Transverse colon (tissue), 4 donors: Measurements from ENCODE around the gene GSTA4. TPM values are rescaled to one million over a fixed set of nuclear protein-coding genes. Genes with fewer than 3 reads are reported as not detected.

Experiments used
- DNase-seq: peaks from one replicate; pipeline ENCODE4 v3.0.0-alpha.2; 2019
- H3K27ac ChIP-seq, 4 donors: fragments of 200-600 bp; sonication (generic); 2 replicates each; pipeline ENCODE4 v1.5.1; 2016 to 2018; ENCODE audit warnings: inconsistent platforms in 4 of 4
- H3K27me3 ChIP-seq: fragments of 200-600 bp; sonication (generic); 2 replicates; pipeline ENCODE4 v1.5.1; 2017; ENCODE audit warnings: inconsistent platforms
- H3K36me3 ChIP-seq, 4 donors: fragments of 200-600 bp; sonication (generic); 2 replicates each; pipeline ENCODE4 v1.5.1; 2017 to 2019; ENCODE audit warnings: inconsistent platforms in 4 of 4
- H3K4me1 ChIP-seq, 4 donors: fragments of 200-600 bp; sonication (generic); 2 replicates each; pipeline ENCODE4 v1.5.1; 2017 to 2020; ENCODE audit warnings: inconsistent platforms in 4 of 4
- H3K4me3 ChIP-seq, 4 donors: fragments of 200-600 bp; sonication (generic); 1 replicate in 1 of 4; 2 replicates in 3 of 4; pipeline versions ENCODE4 v1.5.1 to v1.6.1; 2017 to 2019; ENCODE audit warnings: inconsistent platforms in 4 of 4
- H3K9me3 ChIP-seq, 2 donors: fragments of 200-600 bp; sonication (generic); 2 replicates each; pipeline ENCODE4 v1.5.1; 2017 to 2019; ENCODE audit warnings: inconsistent platforms in 2 of 2
- EP300 ChIP-seq: sonication (generic); formaldehyde crosslinking; IDR thresholded peaks from one replicate; pipeline ENCODE4 v1.6.1; 2017; ENCODE audit warnings: antibody characterized with exemption, low read depth
- POLR2A ChIP-seq: fragments of 450-650 bp; IDR thresholded peaks from one replicate; pipeline ENCODE4 v1.6.1; 2016; ENCODE audit warnings: antibody characterized with exemption, mild to moderate bottlenecking, moderate library complexity
- POLR2AphosphoS5 ChIP-seq, 3 donors: sonication (generic); formaldehyde crosslinking; IDR thresholded peaks; one replicate each; pipeline ENCODE4 v1.6.1; 2016; ENCODE audit warnings: antibody characterized with exemption in 3 of 3
- WGBS, 2 donors: methylation state at CpG; one replicate each; pipeline ENCODE4 v1.1.5; 2018; ENCODE audit warnings: low coverage in 1 of 2; 5-methylcytosine and 5-hydroxymethylcytosine counted together
- in situ Hi-C, 4 donors: fragments of 200-750 bp; cut with MboI; loops; one replicate each; pipeline versions ENCODE4 v1.15.0 to v1.15.1; 2017; ENCODE audit warnings: low sequenced_read_pairs in 3 of 4, low pct_ligation_motif_present in 1 of 4, low pct_unique_long_range_greater_than_20kb in 1 of 4
- intact Hi-C: fragments of 100-400 bp; cut with DNase I; formaldehyde crosslinking; loops from one replicate; pipeline ENCODE4 v1.15.1; 2023; ENCODE audit warnings: low total_unique reads
- total RNA-seq, 4 donors: library from RNA; depleted of rRNA; stranded (reverse); fragments of >200 nt; gene quantifications; one replicate each; pipeline ENCODE4 v1.1.0, GENCODE V29; 2016
- TF ChIP-seq, protein P1 (sequence below), 5 experiments: fragments of 200-600 bp in 3 of 5; fragments of 450-650 bp in 2 of 5; sonication (generic) in 3 of 5; IDR thresholded peaks; 1 replicate in 2 of 5; 2 replicates in 3 of 5; pipeline ENCODE4 v1.5.1; 2016 to 2017; ENCODE audit warnings: antibody characterized with exemption in 5 of 5, inconsistent platforms in 3 of 5, mild to moderate bottlenecking in 2 of 5, moderate library complexity in 1 of 5

GSTA4 gene
- total RNA-seq, 4 donors from 2014 or later: 1.5 to 47.4 (median 11.2) TPM

DNA sequence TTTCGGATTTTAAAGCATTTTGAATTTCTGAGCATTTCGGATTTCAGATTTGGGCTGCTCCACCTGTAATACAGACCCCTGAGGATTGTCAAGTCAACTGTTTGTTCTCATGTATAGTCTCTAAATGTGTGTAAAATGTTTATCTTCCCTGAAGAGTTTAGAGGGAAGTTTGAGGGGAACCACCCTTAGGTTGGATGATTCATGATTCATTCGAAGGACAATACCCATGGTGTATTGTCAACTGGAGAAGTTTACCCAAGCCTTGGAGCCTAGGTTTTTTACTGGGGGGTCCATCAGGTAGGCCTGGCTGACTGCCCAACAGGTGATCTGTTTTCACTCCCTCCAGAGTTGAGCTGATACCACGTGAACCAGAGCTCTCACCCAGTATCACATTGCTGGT lies 18.9 kb downstream of the GSTA4 start:
- Histone ChIP-seq H3K27ac (no peak overlapping the region), H3K4me1 (peaks cover 0 to 17% (median 0%) of the 10 kb centered on the region in 4 donors), H3K27me3 (no peaks in the 10 kb centered on the region), H3K36me3 (peaks cover 0 to 1% (median 0%) of the 10 kb centered on the region in 4 donors), H3K4me3 (no peak overlapping the region), H3K9me3 (no peaks in the 10 kb centered on the region)
- DNase-seq: no peak
- in situ Hi-C loops: no loop called here
- TF ChIP-seq POLR2AphosphoS5 (IDR thresholded peaks at IDR 0.05) (no peak), POLR2A (no peak), EP300 (no peak)
- TF ChIP-seq, protein P1, sequence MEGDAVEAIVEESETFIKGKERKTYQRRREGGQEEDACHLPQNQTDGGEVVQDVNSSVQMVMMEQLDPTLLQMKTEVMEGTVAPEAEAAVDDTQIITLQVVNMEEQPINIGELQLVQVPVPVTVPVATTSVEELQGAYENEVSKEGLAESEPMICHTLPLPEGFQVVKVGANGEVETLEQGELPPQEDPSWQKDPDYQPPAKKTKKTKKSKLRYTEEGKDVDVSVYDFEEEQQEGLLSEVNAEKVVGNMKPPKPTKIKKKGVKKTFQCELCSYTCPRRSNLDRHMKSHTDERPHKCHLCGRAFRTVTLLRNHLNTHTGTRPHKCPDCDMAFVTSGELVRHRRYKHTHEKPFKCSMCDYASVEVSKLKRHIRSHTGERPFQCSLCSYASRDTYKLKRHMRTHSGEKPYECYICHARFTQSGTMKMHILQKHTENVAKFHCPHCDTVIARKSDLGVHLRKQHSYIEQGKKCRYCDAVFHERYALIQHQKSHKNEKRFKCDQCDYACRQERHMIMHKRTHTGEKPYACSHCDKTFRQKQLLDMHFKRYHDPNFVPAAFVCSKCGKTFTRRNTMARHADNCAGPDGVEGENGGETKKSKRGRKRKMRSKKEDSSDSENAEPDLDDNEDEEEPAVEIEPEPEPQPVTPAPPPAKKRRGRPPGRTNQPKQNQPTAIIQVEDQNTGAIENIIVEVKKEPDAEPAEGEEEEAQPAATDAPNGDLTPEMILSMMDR (IDR thresholded peaks at IDR 0.05): no peak
- 62 to 95% methylated on average over 2 to 4 of the region's 4 CpGs for WGBS, 2 donors
- intact Hi-C loops: no loop called here

DNA sequence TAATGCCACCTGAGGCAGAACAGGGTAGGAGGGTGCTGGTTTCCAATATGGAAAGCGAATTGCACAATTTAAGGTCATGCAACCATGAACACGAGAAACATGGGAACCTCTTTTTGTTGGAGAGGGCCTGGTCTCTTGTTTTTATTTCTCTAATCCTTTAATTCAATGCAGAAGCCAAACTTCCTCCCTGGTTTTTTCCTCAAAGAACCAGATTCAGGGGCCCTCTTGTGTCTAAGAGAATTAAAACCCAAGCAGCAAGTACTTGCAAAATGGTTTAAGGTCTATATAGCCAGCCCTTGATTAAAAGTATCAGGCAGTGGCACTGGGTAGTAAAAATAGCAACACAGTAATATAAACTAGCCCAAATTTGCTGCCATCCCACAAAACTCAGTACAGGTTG lies 19.5 kb downstream of the GSTA4 start:
- intact Hi-C loops: no loop called here
- DNase-seq: no peak
- H3K4me1 ChIP-seq: peaks cover 0 to 17% (median 0%) of the 10 kb centered on the region in 4 donors
- TF ChIP-seq POLR2A (no peak), EP300 (no peak), POLR2AphosphoS5 (IDR thresholded peaks at IDR 0.05) (no peak)
- TF ChIP-seq, protein P1 (IDR thresholded peaks at IDR 0.05): no peak
- no peak overlapping the region for H3K27ac ChIP-seq
- in situ Hi-C loops: no loop called here
- no peaks in the 10 kb centered on the region for H3K9me3 ChIP-seq
- peaks cover 0 to 1% (median 0%) of the 10 kb centered on the region in 4 donors for H3K36me3 ChIP-seq
- 58 to 68% methylated on average over 2 of the region's 2 CpGs for WGBS, 2 donors
- H3K27me3 ChIP-seq: no peaks in the 10 kb centered on the region
- no peak overlapping the region for H3K4me3 ChIP-seq

DNA sequence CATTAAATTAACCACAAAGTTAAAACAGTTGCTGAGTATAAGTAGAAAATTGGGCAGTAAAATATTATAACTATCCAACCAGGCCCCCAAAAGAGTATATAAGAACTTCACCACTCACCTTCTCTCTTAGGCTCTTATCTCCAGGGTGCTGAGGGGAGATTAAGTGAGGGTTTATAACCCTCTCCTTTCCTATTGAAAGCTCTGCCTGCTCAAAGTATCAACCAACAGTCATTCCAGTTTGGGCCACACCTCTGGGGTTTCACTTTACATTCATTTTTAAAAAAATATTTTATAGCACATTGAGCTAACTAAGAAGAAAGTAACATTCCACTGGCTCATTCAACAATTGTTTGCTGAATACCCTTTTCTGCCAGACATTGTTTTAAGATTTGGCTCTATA lies 22.1 kb downstream of the GSTA4 start:
- no peaks in the 10 kb centered on the region for H3K36me3 ChIP-seq
- DNase-seq: no peak
- TF ChIP-seq POLR2AphosphoS5 (IDR thresholded peaks at IDR 0.05): no peak
- TF ChIP-seq, protein P1 (IDR thresholded peaks at IDR 0.05): no peak
- no peak for TF ChIP-seq POLR2A
- no peak for TF ChIP-seq EP300
- intact Hi-C loops (no loop called here), in situ Hi-C loops (no loop called here)
- H3K27me3 ChIP-seq: no peaks in the 10 kb centered on the region
- H3K9me3 ChIP-seq: no peaks in the 10 kb centered on the region
- no peak overlapping the region for H3K4me3 ChIP-seq
- no peak overlapping the region for H3K27ac ChIP-seq
- H3K4me1 ChIP-seq: peaks cover 0 to 17% (median 0%) of the 10 kb centered on the region in 4 donors

DNA sequence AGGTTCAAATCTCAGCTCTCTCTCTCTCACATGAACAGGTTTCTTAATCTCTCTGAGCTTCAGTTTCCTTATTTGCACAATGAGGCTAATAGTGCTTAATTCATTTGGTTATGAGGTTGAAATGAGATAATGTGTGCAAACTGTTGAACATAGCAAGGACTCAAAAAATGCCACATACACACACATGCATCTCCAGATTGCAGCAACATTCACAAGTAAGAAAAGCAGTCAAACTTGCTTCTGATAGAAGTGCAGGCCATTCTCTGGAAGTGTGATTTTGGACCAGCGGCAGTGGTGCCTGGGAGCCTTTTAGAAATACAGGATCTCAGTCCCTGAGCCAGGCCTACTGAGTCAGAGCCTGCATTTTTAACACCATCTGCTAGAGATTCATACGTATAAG lies 25.7 kb downstream of the GSTA4 start:
- no peaks in the 10 kb centered on the region for H3K36me3 ChIP-seq
- TF ChIP-seq, protein P1 (IDR thresholded peaks at IDR 0.05): no peak
- TF ChIP-seq EP300 (no peak), POLR2AphosphoS5 (IDR thresholded peaks at IDR 0.05) (no peak), POLR2A (no peak)
- no peaks in the 10 kb centered on the region for H3K9me3 ChIP-seq
- 88 to 100% methylated on average over 1 to 2 of the region's 2 CpGs for WGBS, 2 donors
- no peak overlapping the region for H3K4me3 ChIP-seq
- in situ Hi-C loops: no loop called here
- DNase-seq: no peak
- no peaks in the 10 kb centered on the region for H3K27me3 ChIP-seq
- intact Hi-C loops: no loop called here
- H3K27ac ChIP-seq: no peak overlapping the region
- H3K4me1 ChIP-seq: peaks cover 0 to 8% (median 0%) of the 10 kb centered on the region in 4 donors
